Heart left ventricle (tissue), 16 donors: ENCODE data around the gene SEPTIN7. TPM values are rescaled to one million over a fixed set of nuclear protein-coding genes. Genes with fewer than 3 reads are reported as not detected.

ENCODE experiments used
- ATAC-seq, 4 donors: fragments of 200-7000 bp; cut with Tn5 transposase; one replicate each; pipeline ENCODE4 v1.9.1; 2020 to 2022; ENCODE audit warnings: moderate library complexity in 4 of 4, mild to moderate bottlenecking in 3 of 4, moderate number of reproducible peaks in 1 of 4
- DNase-seq, 5 donors: peaks; one replicate each; pipeline ENCODE4 v3.0.0-alpha.2; 2020
- H3K27ac ChIP-seq, 12 donors: fragments of 200-600 bp; sonication (generic) in 4 of 12; one replicate each; pipeline versions ENCODE4 v1.5.0 to v1.8.0; 2016 to 2022; ENCODE audit warnings: mild to moderate bottlenecking in 2 of 12
- H3K27me3 ChIP-seq, 9 donors: fragments of 200-600 bp; sonication (generic) in 2 of 9; one replicate each; pipeline versions ENCODE4 v1.5.1 to v1.8.0; 2016 to 2022; ENCODE audit warnings: mild to moderate bottlenecking in 3 of 9
- H3K36me3 ChIP-seq, 9 donors: fragments of 200-600 bp; sonication (generic) in 2 of 9; one replicate each; pipeline versions ENCODE4 v1.5.0 to v1.8.0; 2018 to 2022; ENCODE audit warnings: mild to moderate bottlenecking in 2 of 9
- H3K4me1 ChIP-seq, 12 donors: fragments of 200-600 bp; sonication (generic) in 4 of 12; one replicate each; pipeline versions ENCODE4 v1.5.0 to v1.8.0; 2016 to 2022; ENCODE audit warnings: mild to moderate bottlenecking in 3 of 12
- H3K4me3 ChIP-seq, 12 donors: fragments of 200-600 bp; sonication (generic) in 4 of 12; one replicate each; pipeline versions ENCODE4 v1.5.0 to v1.8.0; 2017 to 2022; ENCODE audit warnings: mild to moderate bottlenecking in 9 of 12, moderate library complexity in 4 of 12
- H3K9me3 ChIP-seq, 12 donors: fragments of 200-600 bp; sonication (generic) in 4 of 12; one replicate each; pipeline versions ENCODE4 v1.5.0 to v1.8.0; 2016 to 2022; ENCODE audit warnings: mild to moderate bottlenecking in 1 of 12
- CTCF ChIP-seq, 12 donors: fragments of 200-600 bp; sonication (generic) in 4 of 12; IDR thresholded peaks; one replicate each; pipeline versions ENCODE4 v1.5.0 to v1.8.0; 2018 to 2022; ENCODE audit warnings: antibody characterized with exemption in 12 of 12, mild to moderate bottlenecking in 5 of 12
- POLR2A ChIP-seq, 2 donors: fragments of 450-650 bp; IDR thresholded peaks; one replicate each; pipeline ENCODE4 v1.6.1; 2017; ENCODE audit warnings: antibody characterized with exemption in 2 of 2, mild to moderate bottlenecking in 2 of 2, moderate library complexity in 2 of 2
- WGBS, 4 donors: extraction: QIAGEN DNeasy Blood & Tissue Kit in 2 of 4; methylation state at CpG; one replicate each; pipeline versions ENCODE4 v1.1.5 to v1.1.7; 2013 to 2018; 5-methylcytosine and 5-hydroxymethylcytosine counted together
- intact Hi-C, 10 donors: fragments of 100-400 bp; cut with DNase I; formaldehyde crosslinking; loops; one replicate each; pipeline versions ENCODE4 v1.11.1 to v1.14.2; 2022
- polyA plus RNA-seq, 2 donors: library from polyadenylated mRNA; stranded (reverse); fragments of 200-250 nt; gene quantifications; one replicate each; pipeline ENCODE4 v1.2.3, GENCODE V29; 2013
- total RNA-seq, 9 donors: library from RNA; depleted of rRNA in 2 of 9; stranded (reverse); fragments of >200 nt in 2 of 9; fragmentation: NEBNext Ultra II Directional in 3 of 9; extraction: Animal tissue kit (Norgen Biotek cat#: 25700) in 3 of 9; gene quantifications; one replicate each; pipeline versions ENCODE4 v1.1.0 to v1.2.4, GENCODE V29; 2016 to 2023
- donor health status: ischemic (EF 13 %, LVEDD 7.1; RV severe dilation, severe dysfunction).
- donor health status: healthy with polysubstance abuse.
- donor health status: DM: no; HTN: yes; CAD: no.
- donor health status: DM: no; HTN: no; CAD: no.
- donor health status: ischemic (EF 25% LVEDD 6.9; RV normal size, moderate dysfunction).
- donor health status: ischemic (EF 25% LVEDD 5.7; RV mildly dilated, moderate dysfunction).
- donor health status: healthy.
- donor health status: DM: yes; HTN: yes; CAD: no.
- donor health status: ischemic (EF 35%, LVEDD 5.7; RV mildly dilated, moderate dysfunction).
- donor health status: nonischemic (EF 11% LVEDD 7.7; RV severe dilation, severe dysfunction).
- donor health status: DM: yes; HTN: yes; CAD: no.
- donor health status: PGD.
- donor health status: ischemic (EF 29% LVEDD 5.4; RV normal size, mild dysfunction).
- donor health status: nonischemic (EF 23%, LVEDD 6.1; RV moderate dilation, normal function).

The SEPTIN7 gene
- total and polyA plus RNA-seq, 11 donors, result 119 to 232 (median 200) TPM

GRCh38 chr7:35819310-35819709 is 18.5 kb downstream of the SEPTIN7 start:
- DNase-seq (no peak), ATAC-seq (no peak)
- no peak overlapping the region for H3K27ac ChIP-seq
- H3K4me3 ChIP-seq, result no peak overlapping the region
- WGBS, 4 donors, result 59 to 65% (median 63%) methylated on average over 3 of the region's 3 CpGs
- no peaks in the 10 kb centered on the region for H3K36me3 ChIP-seq
- H3K4me1 ChIP-seq, result peaks cover 0 to 32% (median 13%) of the 10 kb centered on the region in 12 donors
- TF ChIP-seq POLR2A (IDR thresholded peaks at IDR 0.05) (no peak), CTCF (IDR thresholded peaks at IDR 0.05) (no peak)
- intact Hi-C loops, result no loop called here
- peaks cover 0 to 75% (median 11%) of the 10 kb centered on the region in 12 donors for H3K9me3 ChIP-seq
- H3K27me3 ChIP-seq, result no peaks in the 10 kb centered on the region

DNA sequence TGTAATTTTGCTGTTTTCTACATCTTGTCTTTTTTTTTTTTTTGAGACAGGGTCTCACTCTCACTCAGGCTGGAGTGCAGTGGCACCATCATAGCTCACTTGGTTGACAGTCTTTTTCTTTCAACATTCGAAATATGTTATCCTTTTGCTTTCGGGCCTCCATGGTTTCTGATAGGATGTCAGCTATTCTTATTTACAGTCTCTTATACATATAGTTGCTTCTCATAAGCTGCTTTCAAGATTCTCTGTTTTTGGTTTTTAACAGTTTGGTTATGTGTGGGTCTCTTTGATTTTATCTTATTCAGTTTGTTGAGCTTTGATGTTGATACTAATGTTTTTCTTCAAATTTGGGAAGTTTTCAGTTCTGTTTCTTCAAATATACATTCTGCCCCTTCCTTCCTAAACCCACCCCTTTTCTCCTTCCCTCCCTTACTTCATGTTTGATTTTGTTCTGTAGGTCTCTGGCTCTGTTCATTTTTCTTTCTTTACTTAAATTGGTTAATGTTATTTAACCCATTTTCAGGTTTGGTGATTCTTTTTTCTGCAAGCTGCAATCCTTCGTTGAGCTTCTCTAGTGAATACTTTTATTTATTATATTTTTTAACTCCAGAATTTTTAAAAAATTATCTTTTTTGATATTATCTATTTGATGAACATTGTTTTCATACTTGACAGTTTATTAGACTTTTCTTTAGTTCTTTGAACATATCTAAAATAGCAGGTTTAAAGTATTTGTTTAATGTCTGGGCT is 19.3 kb downstream of the SEPTIN7 start:
- Histone ChIP-seq H3K4me1 (peaks cover 0 to 40% (median 22%) of the 10 kb centered on the region in 12 donors), H3K36me3 (no peaks in the 10 kb centered on the region), H3K27me3 (no peaks in the 10 kb centered on the region), H3K4me3 (no peak overlapping the region), H3K9me3 (peaks cover 0 to 68% (median 10%) of the 10 kb centered on the region in 12 donors), H3K27ac (no peak overlapping the region)
- DNase-seq (no peak), ATAC-seq (no peak)
- intact Hi-C loops, result loop anchor here in 1 of 10 donors (10.0 kb wide), 1 partner anchor 55 kb away; no protein-coding TSS in a partner anchor
- WGBS, 4 donors, result 69 to 76% (median 74%) methylated on average over 3 of the region's 3 CpGs
- TF ChIP-seq POLR2A (IDR thresholded peaks at IDR 0.05) (no peak), CTCF (IDR thresholded peaks at IDR 0.05) (no peak)

GRCh38 chr7:35820858-35821257 is 20.0 kb downstream of the SEPTIN7 start:
- no peak overlapping the region for H3K27ac ChIP-seq
- DNase-seq, result no peak
- intact Hi-C loops, result loop anchor here in 1 of 10 donors (10.0 kb wide), 1 partner anchor 54 kb away; no protein-coding TSS in a partner anchor
- TF ChIP-seq POLR2A (IDR thresholded peaks at IDR 0.05) (no peak), CTCF (IDR thresholded peaks at IDR 0.05) (no peak)
- no peak for ATAC-seq
- no peak overlapping the region for H3K4me3 ChIP-seq
- H3K27me3 ChIP-seq, result no peaks in the 10 kb centered on the region
- WGBS, 4 donors, result 69 to 78% (median 75%) methylated on average over 1 of the region's 1 CpG
- no peaks in the 10 kb centered on the region for H3K36me3 ChIP-seq
- peaks cover 0 to 47% (median 29%) of the 10 kb centered on the region in 12 donors for H3K4me1 ChIP-seq
- peaks cover 0 to 61% (median 10%) of the 10 kb centered on the region in 12 donors for H3K9me3 ChIP-seq

DNA sequence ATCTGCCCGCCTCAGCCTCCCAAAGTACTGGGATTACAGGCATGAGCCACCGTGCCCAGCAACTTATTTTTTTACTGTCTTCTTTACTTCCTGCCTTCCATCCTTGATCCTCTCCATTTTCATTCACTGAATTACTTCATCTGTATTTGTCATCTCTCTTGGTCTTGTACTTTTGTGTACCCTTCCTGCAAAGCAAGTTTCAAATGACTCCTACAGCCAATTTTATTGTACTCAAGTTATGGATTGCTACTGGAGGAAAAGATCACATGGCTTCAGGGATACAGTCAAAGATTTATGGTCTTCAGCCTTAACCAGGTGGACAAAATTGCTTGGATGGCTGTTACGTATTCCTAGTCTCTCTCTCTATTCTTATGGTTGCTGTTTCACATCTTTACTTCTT is 22.6 kb downstream of the SEPTIN7 start:
- Histone ChIP-seq H3K36me3 (no peaks in the 10 kb centered on the region), H3K4me1 (peaks cover 5 to 66% (median 54%) of the 10 kb centered on the region in 12 donors), H3K4me3 (no peak overlapping the region), H3K27ac (peak overlapping the region in 3 of 12 donors; percentile 17 to 26 (median 24)), H3K9me3 (peaks cover 0 to 36% (median 10%) of the 10 kb centered on the region in 12 donors), H3K27me3 (no peaks in the 10 kb centered on the region)
- no peak for DNase-seq
- intact Hi-C loops, result loop anchor here in 1 of 10 donors (10.0 kb wide), 1 partner anchor 51 kb away; no protein-coding TSS in a partner anchor
- no peak for ATAC-seq
- 64 to 73% (median 69%) methylated on average over 3 of the region's 3 CpGs for WGBS, 4 donors
- TF ChIP-seq CTCF (IDR thresholded peaks at IDR 0.05) (no peak), POLR2A (IDR thresholded peaks at IDR 0.05) (no peak)
